ENCODE measurements around the gene ALPP. TPM values are rescaled to one million over a fixed set of nuclear protein-coding genes. Genes with fewer than 3 reads are reported as not detected.
"Not testable (repeated sequence)": the region's sequence is repeated elsewhere in the genome, so short reads cannot be mapped to it uniquely, and the experiment has no call there.

The ALPP gene
- polyA plus RNA-seq, 1 of the 3 experiments (the other 2 are of a cell fraction), result not detected

DNA sequence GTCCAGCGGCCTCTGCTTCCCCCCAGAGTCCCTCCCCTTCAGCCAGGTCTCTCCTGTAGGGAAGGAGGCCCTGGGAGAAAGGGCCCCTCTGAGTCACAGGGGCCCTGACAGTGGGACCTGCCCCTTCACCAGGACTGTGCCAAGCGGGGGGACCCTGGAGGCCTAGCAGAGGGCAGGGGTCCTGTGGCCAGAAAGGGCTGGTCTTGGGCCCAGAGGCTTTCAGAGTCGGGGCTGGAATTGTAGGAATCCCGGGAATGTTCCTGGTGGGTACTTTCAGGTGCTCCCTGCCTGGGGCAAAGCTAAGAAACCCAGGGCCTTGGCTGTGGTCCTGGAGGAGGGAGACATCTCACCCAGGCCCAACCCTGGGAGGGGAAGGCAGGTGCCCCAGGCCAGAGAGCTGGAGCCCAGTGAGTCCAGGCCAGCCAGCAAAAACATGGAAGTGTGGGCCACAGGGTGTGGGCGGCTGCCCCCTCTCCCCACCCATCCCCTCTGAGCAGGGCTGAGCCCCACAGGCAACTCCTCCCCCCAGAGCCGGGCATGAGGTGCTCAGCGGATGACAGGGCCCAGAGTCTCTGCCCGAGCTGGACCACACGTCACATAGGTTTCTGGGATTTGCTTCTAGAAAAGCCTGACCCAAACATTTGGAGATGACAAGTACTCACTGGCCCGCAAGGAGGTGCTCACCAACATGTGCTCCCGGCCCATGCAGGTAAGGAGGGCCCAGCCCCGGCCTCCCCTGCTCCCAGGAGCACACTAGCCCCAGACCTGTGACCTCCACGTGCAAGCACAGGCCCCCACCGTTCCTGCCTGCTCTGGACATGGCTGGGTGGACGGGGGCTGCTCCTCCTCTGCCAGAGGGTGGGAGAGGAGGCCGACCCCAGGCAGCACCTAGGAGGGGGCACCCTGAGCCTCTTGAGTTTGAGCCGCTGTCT lies 48.2 kb upstream of the ALPP start:
- CTCF ChIA-PET, result interaction anchor here (1.4 to 13.4 kb wide), 2 partner anchors 406 to 424 kb away, joined by 4 to 214 read pairs; partner anchors contain the start of gene NPPC

DNA sequence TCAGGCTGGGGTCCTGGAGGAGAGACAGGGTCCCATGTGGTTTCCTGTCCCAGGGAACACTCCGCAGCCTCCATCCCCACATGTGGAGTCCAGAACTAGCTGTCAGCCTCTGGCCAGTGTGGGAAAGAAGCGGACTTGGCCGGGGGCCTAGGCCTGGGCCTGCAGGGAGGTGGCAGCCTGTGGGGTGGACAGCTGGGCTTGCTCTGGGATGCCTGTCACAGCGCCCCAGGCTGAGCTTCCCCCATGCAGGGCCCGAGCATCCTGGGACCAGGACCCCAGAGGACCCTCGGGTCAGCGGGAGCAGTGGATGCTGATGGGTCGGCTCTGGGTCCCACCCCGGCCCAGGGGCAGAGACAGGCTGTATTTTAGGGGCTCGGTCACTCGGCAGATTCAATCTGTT lies 47.5 kb upstream of the ALPP start:
- H3K4me3 ChIP-seq (ENCODE audit: low read depth in 2 of 2, low read length in 1 of 2); H3K9me2 ChIP-seq; DNase-seq; H3K79me2 ChIP-seq (ENCODE audit: insufficient read depth); H3K9me3 ChIP-seq; H2AFZ ChIP-seq (ENCODE audit: low read depth); POLR2A ChIA-PET; H3K27me3 ChIP-seq (ENCODE audit: insufficient read depth); H3K9ac ChIP-seq; H3F3A ChIP-seq (replicated peaks; ENCODE audit: insufficient read depth); H3K4me1 ChIP-seq (ENCODE audit: control insufficient read depth in 1 of 2, insufficient read depth in 2 of 2, low read depth in 1 of 2, low read length in 1 of 2); H3K4me2 ChIP-seq; H3K36me3 ChIP-seq (replicated peaks in 1 of 2; ENCODE audit: control insufficient read depth in 1 of 2, insufficient read depth in 2 of 2, low read length in 1 of 2); H3K27ac ChIP-seq (ENCODE audit: low read depth in 2 of 2, low read length in 1 of 2): not testable (repeated sequence)
- peaks cover 17% of the 10 kb centered on the region for H4K20me1 ChIP-seq (ENCODE audit: insufficient read depth)
- no CpG with 5 or more reads among the region's 11 CpGs for WGBS (ENCODE audit: low lambda C conversion rate)
- CTCF ChIA-PET, result interaction anchor here (1.4 to 13.4 kb wide), 2 partner anchors 406 to 425 kb away, joined by 4 to 214 read pairs; partner anchors contain the start of gene NPPC

More for the DNA sequence above, 48.2 kb upstream of the ALPP start:
- no peak overlapping the region for H3K9ac ChIP-seq
- no peak overlapping the region for H3K4me2 ChIP-seq
- H4K20me1 ChIP-seq (ENCODE audit: insufficient read depth), result peaks cover 21% of the 10 kb centered on the region
- H2AFZ ChIP-seq (ENCODE audit: low read depth), result no peak overlapping the region
- no peaks in the 10 kb centered on the region for H3K9me2 ChIP-seq
- TF ChIP-seq, protein P1, sequence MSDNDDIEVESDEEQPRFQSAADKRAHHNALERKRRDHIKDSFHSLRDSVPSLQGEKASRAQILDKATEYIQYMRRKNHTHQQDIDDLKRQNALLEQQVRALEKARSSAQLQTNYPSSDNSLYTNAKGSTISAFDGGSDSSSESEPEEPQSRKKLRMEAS (IDR thresholded peaks at IDR 0.05; ENCODE audit: low read depth), result no peak
- TF ChIP-seq SMC3 (IDR thresholded peaks at IDR 0.05; ENCODE audit: low read depth, low read length) (no peak), SIN3A (IDR thresholded peaks at IDR 0.05; ENCODE audit: borderline replicate concordance, low read depth, low read length) (no peak), RAD21 (IDR thresholded peaks at IDR 0.05; ENCODE audit: low read length) (no peak), GATA2 (CRISPR knock-in tag; IDR thresholded peaks at IDR 0.05) (no peak), FOXJ3 (CRISPR knock-in tag; IDR thresholded peaks at IDR 0.05) (no peak), NFIC (IDR thresholded peaks at IDR 0.05; ENCODE audit: borderline replicate concordance) (no peak), POLR2AphosphoS5 (IDR thresholded peaks at IDR 0.05; ENCODE audit: low read depth, low read length) (no peak), FOSL2 (IDR thresholded peaks at IDR 0.05; ENCODE audit: borderline replicate concordance, low read depth) (no peak), MXI1 (IDR thresholded peaks at IDR 0.05; ENCODE audit: low read depth, low read length) (no peak), YY1 (IDR thresholded peaks at IDR 0.05; ENCODE audit: low read depth) (no peak)
- TF ChIP-seq, protein P2, sequence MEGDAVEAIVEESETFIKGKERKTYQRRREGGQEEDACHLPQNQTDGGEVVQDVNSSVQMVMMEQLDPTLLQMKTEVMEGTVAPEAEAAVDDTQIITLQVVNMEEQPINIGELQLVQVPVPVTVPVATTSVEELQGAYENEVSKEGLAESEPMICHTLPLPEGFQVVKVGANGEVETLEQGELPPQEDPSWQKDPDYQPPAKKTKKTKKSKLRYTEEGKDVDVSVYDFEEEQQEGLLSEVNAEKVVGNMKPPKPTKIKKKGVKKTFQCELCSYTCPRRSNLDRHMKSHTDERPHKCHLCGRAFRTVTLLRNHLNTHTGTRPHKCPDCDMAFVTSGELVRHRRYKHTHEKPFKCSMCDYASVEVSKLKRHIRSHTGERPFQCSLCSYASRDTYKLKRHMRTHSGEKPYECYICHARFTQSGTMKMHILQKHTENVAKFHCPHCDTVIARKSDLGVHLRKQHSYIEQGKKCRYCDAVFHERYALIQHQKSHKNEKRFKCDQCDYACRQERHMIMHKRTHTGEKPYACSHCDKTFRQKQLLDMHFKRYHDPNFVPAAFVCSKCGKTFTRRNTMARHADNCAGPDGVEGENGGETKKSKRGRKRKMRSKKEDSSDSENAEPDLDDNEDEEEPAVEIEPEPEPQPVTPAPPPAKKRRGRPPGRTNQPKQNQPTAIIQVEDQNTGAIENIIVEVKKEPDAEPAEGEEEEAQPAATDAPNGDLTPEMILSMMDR (IDR thresholded peaks at IDR 0.05), result no peak
- TF ChIP-seq, protein P3, sequence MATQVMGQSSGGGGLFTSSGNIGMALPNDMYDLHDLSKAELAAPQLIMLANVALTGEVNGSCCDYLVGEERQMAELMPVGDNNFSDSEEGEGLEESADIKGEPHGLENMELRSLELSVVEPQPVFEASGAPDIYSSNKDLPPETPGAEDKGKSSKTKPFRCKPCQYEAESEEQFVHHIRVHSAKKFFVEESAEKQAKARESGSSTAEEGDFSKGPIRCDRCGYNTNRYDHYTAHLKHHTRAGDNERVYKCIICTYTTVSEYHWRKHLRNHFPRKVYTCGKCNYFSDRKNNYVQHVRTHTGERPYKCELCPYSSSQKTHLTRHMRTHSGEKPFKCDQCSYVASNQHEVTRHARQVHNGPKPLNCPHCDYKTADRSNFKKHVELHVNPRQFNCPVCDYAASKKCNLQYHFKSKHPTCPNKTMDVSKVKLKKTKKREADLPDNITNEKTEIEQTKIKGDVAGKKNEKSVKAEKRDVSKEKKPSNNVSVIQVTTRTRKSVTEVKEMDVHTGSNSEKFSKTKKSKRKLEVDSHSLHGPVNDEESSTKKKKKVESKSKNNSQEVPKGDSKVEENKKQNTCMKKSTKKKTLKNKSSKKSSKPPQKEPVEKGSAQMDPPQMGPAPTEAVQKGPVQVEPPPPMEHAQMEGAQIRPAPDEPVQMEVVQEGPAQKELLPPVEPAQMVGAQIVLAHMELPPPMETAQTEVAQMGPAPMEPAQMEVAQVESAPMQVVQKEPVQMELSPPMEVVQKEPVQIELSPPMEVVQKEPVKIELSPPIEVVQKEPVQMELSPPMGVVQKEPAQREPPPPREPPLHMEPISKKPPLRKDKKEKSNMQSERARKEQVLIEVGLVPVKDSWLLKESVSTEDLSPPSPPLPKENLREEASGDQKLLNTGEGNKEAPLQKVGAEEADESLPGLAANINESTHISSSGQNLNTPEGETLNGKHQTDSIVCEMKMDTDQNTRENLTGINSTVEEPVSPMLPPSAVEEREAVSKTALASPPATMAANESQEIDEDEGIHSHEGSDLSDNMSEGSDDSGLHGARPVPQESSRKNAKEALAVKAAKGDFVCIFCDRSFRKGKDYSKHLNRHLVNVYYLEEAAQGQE (IDR thresholded peaks at IDR 0.05; ENCODE audit: low read depth, low read length), result no peak
- TF ChIP-seq, protein P4, sequence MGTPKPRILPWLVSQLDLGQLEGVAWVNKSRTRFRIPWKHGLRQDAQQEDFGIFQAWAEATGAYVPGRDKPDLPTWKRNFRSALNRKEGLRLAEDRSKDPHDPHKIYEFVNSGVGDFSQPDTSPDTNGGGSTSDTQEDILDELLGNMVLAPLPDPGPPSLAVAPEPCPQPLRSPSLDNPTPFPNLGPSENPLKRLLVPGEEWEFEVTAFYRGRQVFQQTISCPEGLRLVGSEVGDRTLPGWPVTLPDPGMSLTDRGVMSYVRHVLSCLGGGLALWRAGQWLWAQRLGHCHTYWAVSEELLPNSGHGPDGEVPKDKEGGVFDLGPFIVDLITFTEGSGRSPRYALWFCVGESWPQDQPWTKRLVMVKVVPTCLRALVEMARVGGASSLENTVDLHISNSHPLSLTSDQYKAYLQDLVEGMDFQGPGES (IDR thresholded peaks at IDR 0.05; ENCODE audit: low read depth, low read length), result no peak
- TF ChIP-seq, protein P5, sequence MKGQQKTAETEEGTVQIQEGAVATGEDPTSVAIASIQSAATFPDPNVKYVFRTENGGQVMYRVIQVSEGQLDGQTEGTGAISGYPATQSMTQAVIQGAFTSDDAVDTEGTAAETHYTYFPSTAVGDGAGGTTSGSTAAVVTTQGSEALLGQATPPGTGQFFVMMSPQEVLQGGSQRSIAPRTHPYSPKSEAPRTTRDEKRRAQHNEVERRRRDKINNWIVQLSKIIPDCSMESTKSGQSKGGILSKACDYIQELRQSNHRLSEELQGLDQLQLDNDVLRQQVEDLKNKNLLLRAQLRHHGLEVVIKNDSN (IDR thresholded peaks at IDR 0.05; ENCODE audit: borderline replicate concordance, low read depth), result no peak
- peaks cover 0 to 4% of the 10 kb centered on the region in 2 experiments; a peak in 1 of 4 replicates for H3K4me1 ChIP-seq (ENCODE audit: control insufficient read depth in 1 of 2, insufficient read depth in 2 of 2, low read depth in 1 of 2, low read length in 1 of 2)
- H3K36me3 ChIP-seq (replicated peaks in 1 of 2; ENCODE audit: control insufficient read depth in 1 of 2, insufficient read depth in 2 of 2, low read length in 1 of 2), result no peaks in the 10 kb centered on the region
- H3K79me2 ChIP-seq (ENCODE audit: insufficient read depth), result no peaks in the 10 kb centered on the region
- no peak overlapping the region for H3K4me3 ChIP-seq (ENCODE audit: low read depth in 2 of 2, low read length in 1 of 2)
- POLR2A ChIA-PET, result no interaction called here
- no peaks in the 10 kb centered on the region for H3F3A ChIP-seq (replicated peaks; ENCODE audit: insufficient read depth)
- no peak for DNase-seq
- H3K9me3 ChIP-seq, result no peaks in the 10 kb centered on the region
- H3K27ac ChIP-seq (ENCODE audit: low read depth in 2 of 2, low read length in 1 of 2), result no peak overlapping the region
- 93% methylated on average over 7 of the region's 17 CpGs for WGBS (ENCODE audit: low lambda C conversion rate)
- H3K27me3 ChIP-seq (ENCODE audit: insufficient read depth), result no peaks in the 10 kb centered on the region
